B cell (primary cell): Measurements from ENCODE around the gene AREG. TPM values are rescaled to one million over a fixed set of nuclear protein-coding genes. Genes with fewer than 3 reads are reported as not detected.

ENCODE experiments used
- ATAC-seq: fragments of 200-7000 bp; cut with Tn5 transposase; one replicate; pipeline ENCODE4 v1.10.0; 2021; ENCODE audit warnings: low read depth, mild to moderate bottlenecking, moderate number of reproducible peaks, moderate library complexity
- CTCF ChIA-PET: fragments of 350-600 bp; sonication (Branson Sonifier 250); formaldehyde crosslinking; loops from one replicate; lab custom pipeline; 2021; ENCODE audit warnings: antibody characterized with exemption, inconsistent platforms; lab: Charles Lee
- POLR2A ChIA-PET: fragments of 350-600 bp; sonication (Branson Sonifier 250); formaldehyde crosslinking; loops from one replicate; lab custom pipeline; 2021; ENCODE audit warnings: antibody characterized with exemption; lab: Charles Lee
- DNase-seq: peaks from one replicate; pipeline ENCODE4 v3.0.0; 2013
- H2AFZ ChIP-seq: 2 replicates; pipeline ENCODE4 v1.6.1; 2012; ENCODE audit warnings: mild to moderate bottlenecking, low read depth, low read length; ENCODE audit not compliant: insufficient read depth, poor library complexity, severe bottlenecking
- H3K27ac ChIP-seq, 2 donors: 1 replicate in 1 of 2; 2 replicates in 1 of 2; pipeline ENCODE4 v1.5.1; 2012 to 2013; ENCODE audit warnings: low read length in 2 of 2, mild to moderate bottlenecking in 2 of 2, moderate library complexity in 1 of 2
- H3K27me3 ChIP-seq, 4 experiments: fragments of 200-600 bp in 1 of 4; sonication (generic) in 1 of 4; replicated peaks in 1 of 4; 1 replicate in 2 of 4; 2 replicates in 2 of 4; pipeline versions ENCODE4 v1.6.1 to v1.7.0; 2013 to 2016; ENCODE audit warnings: low read length in 3 of 4, mild to moderate bottlenecking in 2 of 4, mixed read lengths in 1 of 4, moderate library complexity in 1 of 4; ENCODE audit not compliant: insufficient read depth in 4 of 4, control insufficient read depth in 3 of 4; ENCODE audit errors: control extremely low read depth in 1 of 4
- H3K36me3 ChIP-seq, 2 experiments: replicated peaks in 1 of 2; 1 replicate in 1 of 2; 2 replicates in 1 of 2; pipeline versions ENCODE4 v1.6.1 to v1.7.1; 2013; ENCODE audit warnings: low read length in 1 of 2; ENCODE audit not compliant: insufficient read depth in 2 of 2, control insufficient read depth in 1 of 2; ENCODE audit errors: control extremely low read depth in 1 of 2, extremely low read depth in 1 of 2
- H3K4me1 ChIP-seq, 2 donors: fragments of 200-600 bp in 1 of 2; sonication (generic) in 1 of 2; 1 replicate in 1 of 2; 2 replicates in 1 of 2; pipeline versions ENCODE4 v1.5.1 to v1.6.1; 2013 to 2017; ENCODE audit warnings: low read length in 2 of 2; ENCODE audit not compliant: control insufficient read depth in 2 of 2, insufficient read depth in 2 of 2
- H3K4me2 ChIP-seq: replicated peaks from 2 replicates; pipeline ENCODE3; 2012; ENCODE audit warnings: mild to moderate bottlenecking, low read depth, low read length; ENCODE audit not compliant: poor library complexity, severe bottlenecking
- H3K4me3 ChIP-seq, 5 experiments: fragments of 200-600 bp in 1 of 5; sonication (generic) in 1 of 5; 1 replicate in 3 of 5; 2 replicates in 2 of 5; pipeline versions ENCODE4 v1.5.1 to v1.7.0; 2011 to 2016; ENCODE audit warnings: low read length in 4 of 5, mild to moderate bottlenecking in 4 of 5, low read depth in 2 of 5, control low read depth in 1 of 5, moderate library complexity in 1 of 5; ENCODE audit not compliant: insufficient read depth in 1 of 5; ENCODE audit errors: control extremely low read depth in 1 of 5, extremely low read depth in 1 of 5
- H3K79me2 ChIP-seq: fragments of 200-600 bp; sonication (generic); one replicate; pipeline ENCODE4 v1.6.0; 2016; ENCODE audit warnings: low read length; ENCODE audit not compliant: control insufficient read depth, insufficient read depth
- H3K9ac ChIP-seq: fragments of 200-600 bp; sonication (generic); 2 replicates; pipeline ENCODE4 v1.6.1; 2017; ENCODE audit warnings: mild to moderate bottlenecking, low read length, moderate library complexity
- H3K9me3 ChIP-seq, 3 donors: one replicate each; pipeline versions ENCODE4 v1.6.1 to v1.7.1; 2013; ENCODE audit warnings: low read length in 2 of 3; ENCODE audit not compliant: control insufficient read depth in 2 of 3, insufficient read depth in 1 of 3; ENCODE audit errors: control extremely low read depth in 1 of 3
- H4K20me1 ChIP-seq: 2 replicates; pipeline ENCODE4 v1.6.0; 2012; ENCODE audit warnings: mild to moderate bottlenecking, low read length; ENCODE audit not compliant: insufficient read depth, control insufficient read depth, poor library complexity, severe bottlenecking
- H3K27ac Mint-ChIP-seq: one replicate; pipeline ENCODE4 v1.8.0; 2021; ENCODE audit warnings: mixed read lengths
- H3K27me3 Mint-ChIP-seq: one replicate; pipeline ENCODE4 v1.8.0; 2021; ENCODE audit warnings: mixed read lengths
- H3K4me1 Mint-ChIP-seq: one replicate; pipeline ENCODE4 v1.8.0; 2021; ENCODE audit warnings: mixed read lengths
- H3K4me3 Mint-ChIP-seq: one replicate; pipeline ENCODE4 v1.8.0; 2021; ENCODE audit warnings: mixed read lengths
- H3K9me3 Mint-ChIP-seq: one replicate; pipeline ENCODE4 v1.8.0; 2022; ENCODE audit warnings: mixed read lengths; ENCODE audit not compliant: insufficient read depth
- CTCF ChIP-seq: fragments of 200-600 bp; IDR thresholded peaks from one replicate; pipeline ENCODE4 v1.8.0; 2022; ENCODE audit warnings: antibody characterized with exemption, mild to moderate bottlenecking
- EZH2 ChIP-seq: IDR thresholded peaks from 2 replicates; pipeline ENCODE4 v1.6.1; 2012; ENCODE audit warnings: borderline replicate concordance, low read depth, mild to moderate bottlenecking, moderate library complexity, low read length; ENCODE audit not compliant: insufficient read depth, poor library complexity, severe bottlenecking
- WGBS: methylation state at CpG from one replicate; pipeline ENCODE4 v1.1.5; 2013; ENCODE audit warnings: missing lambda C conversion rate; ENCODE audit not compliant: insufficient coverage; 5-methylcytosine and 5-hydroxymethylcytosine counted together
- intact Hi-C: fragments of 100-400 bp; cut with micrococcal nuclease; formaldehyde crosslinking; loops from one replicate; pipeline ENCODE4 v1.10.0; 2022
- polyA plus RNA-seq: library from polyadenylated mRNA; depleted of rRNA; stranded (reverse); fragments of >200 nt; gene quantifications from 2 replicates; pipeline ENCODE4 v1.2.3, GENCODE V29; 2012
- total RNA-seq, 2 donors: library from RNA; stranded (reverse); fragments of 120-200 nt in 1 of 2; gene quantifications; 1 replicate in 1 of 2; 2 replicates in 1 of 2; pipeline versions ENCODE4 v1.2.3 to v1.2.4, GENCODE V29; 2013 to 2022

Gene AREG
- total and polyA plus RNA-seq, 2 donors (not counting 1 experiment from before 2014, with no cell fraction given): 4.6 to 47.1 TPM

- CTCF ChIA-PET: interaction anchor here (1.1 kb wide), 1 partner anchor 20 kb away, joined by 3 read pairs; no protein-coding TSS in a partner anchor
- H3K27me3 Mint-ChIP-seq: peaks cover 4% of the 10 kb centered on the region
- peak overlapping the region; percentile 16 for H3K4me3 Mint-ChIP-seq
These were observed 1.4 kb downstream of the AREG start for GRCh38 chr4:74446193-74446868.

More at GRCh38 chr4:74446193-74446868, 1.4 kb downstream of the AREG start:
- ATAC-seq: no peak
- H3K4me1 ChIP-seq: peaks cover 8 to 9% of the 10 kb centered on the region in 2 donors
- POLR2A ChIA-PET: no interaction called here
- no peaks in the 10 kb centered on the region for H4K20me1 ChIP-seq
- WGBS: 95% methylated on average over 7 of the region's 8 CpGs
- no peak overlapping the region for H3K27ac ChIP-seq
- Mint-ChIP-seq H3K9me3 (no peaks in the 10 kb centered on the region), H3K4me1 (peaks cover 12% of the 10 kb centered on the region), H3K27ac (no peak overlapping the region)
- no peak overlapping the region for H2AFZ ChIP-seq
- no peak overlapping the region for H3K4me3 ChIP-seq
- no peak overlapping the region for H3K9ac ChIP-seq
- H3K27me3 ChIP-seq: no peaks in the 10 kb centered on the region
- no peak for TF ChIP-seq CTCF
- no peak for TF ChIP-seq EZH2
- intact Hi-C loops: no loop called here
- DNase-seq: no peak
- H3K9me3 ChIP-seq: no peaks in the 10 kb centered on the region
- H3K79me2 ChIP-seq: no peaks in the 10 kb centered on the region
- H3K4me2 ChIP-seq: no peak overlapping the region
- H3K36me3 ChIP-seq: no peaks in the 10 kb centered on the region
